Large intestine (tissue), 3 donors: ENCODE data around the gene RAD51B. TPM values are rescaled to one million over a fixed set of nuclear protein-coding genes. Genes with fewer than 3 reads are reported as not detected.
A peak's percentile ranks its signal among the peaks of the same experiment; 100 is the strongest.

Experiments
- DNase-seq, 2 donors: peaks; one replicate each; pipeline versions ENCODE4 v3.0.0 to v3.0.0-alpha.2; 2013
- H3K27ac ChIP-seq: one replicate; pipeline ENCODE4 v1.5.1; 2013; ENCODE audit warnings: low read length
- H3K27me3 ChIP-seq: 2 replicates; pipeline ENCODE4 v1.6.1; 2013; ENCODE audit warnings: low read length; ENCODE audit not compliant: control insufficient read depth, insufficient read depth
- H3K36me3 ChIP-seq: 2 replicates; pipeline ENCODE4 v1.6.1; 2013; ENCODE audit warnings: low read length; ENCODE audit not compliant: control insufficient read depth, insufficient read depth
- H3K4me1 ChIP-seq: one replicate; pipeline ENCODE4 v1.6.1; 2013; ENCODE audit warnings: low read length; ENCODE audit not compliant: control insufficient read depth, insufficient read depth
- H3K4me3 ChIP-seq: one replicate; pipeline ENCODE4 v1.5.1; 2013; ENCODE audit warnings: low read length
- H3K9me3 ChIP-seq: one replicate; pipeline ENCODE4 v1.6.1; 2013; ENCODE audit warnings: mild to moderate bottlenecking, low read depth, low read length, moderate library complexity; ENCODE audit not compliant: control insufficient read depth
- WGBS: methylation state at CpG from one replicate; pipeline ENCODE4 v1.1.5; 2013; ENCODE audit warnings: low lambda C conversion rate; ENCODE audit not compliant: insufficient coverage; 5-methylcytosine and 5-hydroxymethylcytosine counted together
- polyA plus RNA-seq: library from polyadenylated mRNA; unstranded; fragments of 120-200 nt; gene quantifications from one replicate; pipeline ENCODE4 v1.2.1, GENCODE V29; 2013

The RAD51B gene
- polyA plus RNA-seq, 1 donor: 6.4 TPM

GRCh38 chr14:68523326-68523610, 703.7 kb downstream of the RAD51B start:
- peak overlapping the region; percentile 94 for H3K27ac ChIP-seq
- H3K4me3 ChIP-seq: no peak overlapping the region
- no peak for DNase-seq
- no peaks in the 10 kb centered on the region for H3K9me3 ChIP-seq
- H3K36me3 ChIP-seq: no peaks in the 10 kb centered on the region
- H3K4me1 ChIP-seq: peaks cover 65% of the 10 kb centered on the region
- no peaks in the 10 kb centered on the region for H3K27me3 ChIP-seq
- WGBS: no CpG with 5 or more reads among the region's 4 CpGs

DNA sequence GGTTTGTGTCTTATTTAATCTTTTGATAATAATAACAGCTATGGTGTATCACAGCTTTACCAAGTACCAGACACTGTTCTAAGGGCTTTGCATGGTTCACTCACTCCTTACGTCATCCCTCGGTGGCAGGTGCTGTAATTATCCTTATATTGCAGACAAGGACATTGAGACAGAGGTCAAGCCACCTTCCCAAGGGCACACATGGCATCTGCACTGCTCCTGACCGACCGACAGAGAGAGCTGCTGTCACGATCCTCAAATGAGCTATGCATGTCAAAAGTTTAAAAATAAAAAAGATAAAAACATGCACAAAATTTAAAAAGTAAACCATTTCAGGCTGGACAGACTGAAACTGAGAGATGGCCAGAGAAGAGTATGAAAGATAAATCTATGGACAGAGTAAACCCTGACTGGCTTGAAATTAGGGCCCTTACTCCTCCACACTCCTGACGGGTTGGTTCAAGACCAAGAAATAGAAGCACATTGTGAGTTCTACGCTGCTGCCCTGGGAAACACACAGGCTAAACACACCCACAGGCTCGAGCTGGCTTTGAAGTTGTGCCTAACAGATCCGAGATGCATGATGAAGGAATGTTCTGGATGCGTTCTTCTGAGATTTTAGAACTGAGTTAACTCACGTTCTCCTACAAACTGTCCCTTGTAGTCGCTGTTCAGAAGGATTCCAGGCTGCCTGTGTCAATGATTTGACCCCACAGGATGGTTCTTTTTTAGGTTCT, 704.6 kb downstream of the RAD51B start:
- Histone ChIP-seq H3K9me3 (peaks cover 3% of the 10 kb centered on the region), H3K4me3 (no peak overlapping the region), H3K27me3 (no peaks in the 10 kb centered on the region), H3K4me1 (peaks cover 57% of the 10 kb centered on the region), H3K36me3 (no peaks in the 10 kb centered on the region), H3K27ac (no peak overlapping the region)
- no CpG with 5 or more reads among the region's 12 CpGs for WGBS
- DNase-seq: no peak

- WGBS: no CpG with 5 or more reads among the region's 4 CpGs
Observed at GRCh38 chr14:68525516-68525915, 705.9 kb downstream of the RAD51B start.

GRCh38 chr14:68526512-68527091, 707.0 kb downstream of the RAD51B start:
- peaks cover 23% of the 10 kb centered on the region for H3K9me3 ChIP-seq
- WGBS: 92% methylated on average over 2 of the region's 8 CpGs
- H3K4me3 ChIP-seq: no peak overlapping the region
- no peak for DNase-seq
- peak overlapping the region; percentile 87 for H3K27ac ChIP-seq
- peaks cover 33% of the 10 kb centered on the region for H3K4me1 ChIP-seq
- H3K36me3 ChIP-seq: no peaks in the 10 kb centered on the region
- H3K27me3 ChIP-seq: no peaks in the 10 kb centered on the region

More at GRCh38 chr14:68525516-68525915, 705.9 kb downstream of the RAD51B start:
- Histone ChIP-seq H3K4me3 (no peak overlapping the region), H3K9me3 (peaks cover 15% of the 10 kb centered on the region), H3K27me3 (no peaks in the 10 kb centered on the region), H3K4me1 (peaks cover 43% of the 10 kb centered on the region), H3K36me3 (no peaks in the 10 kb centered on the region), H3K27ac (no peak overlapping the region)
- no peak for DNase-seq

DNA sequence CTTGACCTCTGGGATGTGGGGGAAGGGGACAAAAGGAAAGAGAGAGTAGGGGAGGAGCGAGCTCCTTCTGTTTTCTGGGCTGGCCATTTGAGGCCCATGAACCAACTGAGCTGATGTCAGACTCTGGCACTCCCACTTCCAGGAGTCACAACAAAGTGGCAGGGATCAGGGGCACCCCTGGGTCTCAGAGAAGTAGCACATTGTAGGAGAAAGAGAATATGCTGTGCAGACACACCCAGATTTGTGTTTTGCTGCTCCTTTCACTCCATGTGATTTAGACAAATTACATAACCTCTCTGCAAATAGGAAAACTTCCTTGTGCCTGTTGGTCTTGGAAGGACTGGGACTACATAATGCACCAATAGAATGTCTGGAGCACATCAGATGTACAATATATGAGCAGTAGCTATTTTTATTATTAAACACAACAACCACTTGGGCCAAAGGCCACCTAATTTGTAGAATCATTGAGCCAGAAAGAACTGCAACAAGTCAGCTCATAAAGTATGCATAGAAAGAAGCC, 707.8 kb downstream of the RAD51B start:
- no peak overlapping the region for H3K4me3 ChIP-seq
- no peaks in the 10 kb centered on the region for H3K27me3 ChIP-seq
- peak; percentile 80 to 89 for DNase-seq
- WGBS: no CpG with 5 or more reads among the region's 1 CpG
- H3K9me3 ChIP-seq: peaks cover 23% of the 10 kb centered on the region
- no peaks in the 10 kb centered on the region for H3K36me3 ChIP-seq
- peaks cover 25% of the 10 kb centered on the region for H3K4me1 ChIP-seq
- H3K27ac ChIP-seq: peak overlapping the region; percentile 87

- Histone ChIP-seq H3K4me1 (peaks cover 17% of the 10 kb centered on the region), H3K27ac (peak overlapping the region; percentile 87), H3K9me3 (peaks cover 23% of the 10 kb centered on the region), H3K27me3 (no peaks in the 10 kb centered on the region), H3K36me3 (no peaks in the 10 kb centered on the region), H3K4me3 (no peak overlapping the region)
- DNase-seq: no peak
- WGBS: no CpG with 5 or more reads among the region's 2 CpGs
Observed at GRCh38 chr14:68528040-68528687, 708.6 kb downstream of the RAD51B start.

- no peak overlapping the region for H3K4me3 ChIP-seq
- no peaks in the 10 kb centered on the region for H3K36me3 ChIP-seq
- H3K9me3 ChIP-seq: peaks cover 23% of the 10 kb centered on the region
- DNase-seq: no peak
- H3K4me1 ChIP-seq: peaks cover 17% of the 10 kb centered on the region
- no peak overlapping the region for H3K27ac ChIP-seq
- WGBS: 100% methylated on average over 1 of the region's 1 CpG
- no peaks in the 10 kb centered on the region for H3K27me3 ChIP-seq
Observed at GRCh38 chr14:68530443-68530842, 710.9 kb downstream of the RAD51B start.

GRCh38 chr14:68532496-68532895, 712.9 kb downstream of the RAD51B start:
- Histone ChIP-seq H3K27me3 (no peaks in the 10 kb centered on the region), H3K27ac (no peak overlapping the region), H3K4me3 (no peak overlapping the region), H3K4me1 (peaks cover 4% of the 10 kb centered on the region), H3K36me3 (no peaks in the 10 kb centered on the region), H3K9me3 (peaks cover 23% of the 10 kb centered on the region)
- DNase-seq: no peak

GRCh38 chr14:68534276-68534675, 714.7 kb downstream of the RAD51B start:
- no peaks in the 10 kb centered on the region for H3K27me3 ChIP-seq
- no peak overlapping the region for H3K4me3 ChIP-seq
- H3K27ac ChIP-seq: no peak overlapping the region
- peaks cover 20% of the 10 kb centered on the region for H3K9me3 ChIP-seq
- H3K36me3 ChIP-seq: no peaks in the 10 kb centered on the region
- no peak for DNase-seq
- peaks cover 2% of the 10 kb centered on the region for H3K4me1 ChIP-seq
- 97% methylated on average over 3 of the region's 3 CpGs for WGBS

DNA sequence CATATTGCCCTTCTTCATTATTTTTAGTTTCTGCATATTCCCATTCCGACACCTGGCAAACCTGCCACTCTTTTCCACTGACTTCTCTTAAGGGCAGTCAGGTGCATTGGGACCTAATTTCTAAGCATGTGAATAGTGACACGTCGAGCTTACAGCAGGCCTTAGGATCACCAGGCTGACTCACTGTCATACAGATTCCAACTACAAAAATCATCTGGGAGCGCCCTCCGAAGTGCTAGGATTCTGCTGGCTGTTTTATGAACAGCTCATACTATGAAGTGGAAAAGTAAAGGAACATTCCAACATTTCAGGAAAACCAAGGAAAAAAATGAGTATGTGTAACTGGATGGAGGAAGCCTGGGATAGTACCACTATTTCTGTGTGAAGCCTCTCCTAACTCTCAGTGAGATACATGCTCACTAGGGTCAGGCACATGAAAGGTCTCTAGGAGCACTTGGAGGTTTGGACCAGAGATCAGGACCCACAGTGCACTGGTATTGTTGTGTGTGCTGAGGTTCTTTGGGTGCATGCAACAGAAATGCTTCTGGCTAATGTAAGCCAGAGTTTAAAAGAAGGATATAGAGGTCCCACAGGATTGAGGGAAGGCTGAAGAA, 715.9 kb downstream of the RAD51B start:
- Histone ChIP-seq H3K27me3 (no peaks in the 10 kb centered on the region), H3K27ac (no peak overlapping the region), H3K4me1 (peaks cover 4% of the 10 kb centered on the region), H3K36me3 (no peaks in the 10 kb centered on the region), H3K9me3 (peaks cover 8% of the 10 kb centered on the region), H3K4me3 (no peak overlapping the region)
- 100% methylated on average over 1 of the region's 5 CpGs for WGBS
- DNase-seq: no peak
